Tibial artery (tissue), 4 donors: ENCODE measurements around the gene DLK2.
"Not testable (repeated sequence)": the region's sequence is repeated elsewhere in the genome, so short reads cannot be mapped to it uniquely, and the experiment has no call there.

Experiments
- DNase-seq, 2 donors: peaks; one replicate each; pipeline ENCODE4 v3.0.0-alpha.2; 2019
- H3K27ac ChIP-seq, 2 donors: fragments of 200-600 bp; sonication (generic) in 1 of 2; 1 replicate in 1 of 2; 2 replicates in 1 of 2; pipeline ENCODE4 v1.5.1; 2018 to 2019; ENCODE audit warnings: mild to moderate bottlenecking in 1 of 2
- H3K27me3 ChIP-seq, 2 donors: fragments of 200-600 bp; sonication (generic) in 1 of 2; one replicate each; pipeline versions ENCODE4 v1.5.1 to v1.6.0; 2016 to 2019
- H3K36me3 ChIP-seq, 3 donors: fragments of 200-600 bp; sonication (generic) in 2 of 3; one replicate each; pipeline ENCODE4 v1.5.1; 2016 to 2019; ENCODE audit warnings: mild to moderate bottlenecking in 2 of 3
- H3K4me1 ChIP-seq, 4 donors: fragments of 200-600 bp; sonication (generic) in 2 of 4; 1 replicate in 3 of 4; 2 replicates in 1 of 4; pipeline ENCODE4 v1.5.1; 2016 to 2019
- H3K4me3 ChIP-seq, 2 donors: fragments of 200-600 bp; sonication (generic) in 1 of 2; 1 replicate in 1 of 2; 2 replicates in 1 of 2; pipeline ENCODE4 v1.5.1; 2018 to 2019; ENCODE audit warnings: mild to moderate bottlenecking in 2 of 2
- H3K9me3 ChIP-seq, 3 donors: fragments of 200-600 bp; sonication (generic) in 1 of 3; one replicate each; pipeline ENCODE4 v1.5.1; 2016 to 2019
- intact Hi-C: fragments of 100-400 bp; cut with DNase I; formaldehyde crosslinking; loops from one replicate; pipeline ENCODE4 v1.15.0; 2023; ENCODE audit warnings: low total_unique reads
- TF ChIP-seq, protein P1 (sequence below), 2 experiments: fragments of 200-600 bp in 1 of 2; fragments of 450-650 bp in 1 of 2; IDR thresholded peaks; one replicate each; pipeline ENCODE4 v1.5.1; 2017 to 2019; ENCODE audit warnings: antibody characterized with exemption in 2 of 2, mild to moderate bottlenecking in 1 of 2, moderate library complexity in 1 of 2

DLK2 gene

GRCh38 chr6:43467752-43468151 lies 12.4 kb upstream of the DLK2 start:
- Histone ChIP-seq H3K9me3 (no peaks in the 10 kb centered on the region), H3K27ac (no peak overlapping the region), H3K27me3 (peaks cover 0 to 38% of the 10 kb centered on the region in 2 donors), H3K4me1 (no peaks in the 10 kb centered on the region), H3K4me3 (no peak overlapping the region), H3K36me3 (no peaks in the 10 kb centered on the region)
- TF ChIP-seq, protein P1, sequence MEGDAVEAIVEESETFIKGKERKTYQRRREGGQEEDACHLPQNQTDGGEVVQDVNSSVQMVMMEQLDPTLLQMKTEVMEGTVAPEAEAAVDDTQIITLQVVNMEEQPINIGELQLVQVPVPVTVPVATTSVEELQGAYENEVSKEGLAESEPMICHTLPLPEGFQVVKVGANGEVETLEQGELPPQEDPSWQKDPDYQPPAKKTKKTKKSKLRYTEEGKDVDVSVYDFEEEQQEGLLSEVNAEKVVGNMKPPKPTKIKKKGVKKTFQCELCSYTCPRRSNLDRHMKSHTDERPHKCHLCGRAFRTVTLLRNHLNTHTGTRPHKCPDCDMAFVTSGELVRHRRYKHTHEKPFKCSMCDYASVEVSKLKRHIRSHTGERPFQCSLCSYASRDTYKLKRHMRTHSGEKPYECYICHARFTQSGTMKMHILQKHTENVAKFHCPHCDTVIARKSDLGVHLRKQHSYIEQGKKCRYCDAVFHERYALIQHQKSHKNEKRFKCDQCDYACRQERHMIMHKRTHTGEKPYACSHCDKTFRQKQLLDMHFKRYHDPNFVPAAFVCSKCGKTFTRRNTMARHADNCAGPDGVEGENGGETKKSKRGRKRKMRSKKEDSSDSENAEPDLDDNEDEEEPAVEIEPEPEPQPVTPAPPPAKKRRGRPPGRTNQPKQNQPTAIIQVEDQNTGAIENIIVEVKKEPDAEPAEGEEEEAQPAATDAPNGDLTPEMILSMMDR (IDR thresholded peaks at IDR 0.05) = no peak
- DNase-seq = no peak
- intact Hi-C loops = no loop called here

- H3K27me3 ChIP-seq = peaks cover 0 to 38% of the 10 kb centered on the region in 2 donors
- DNase-seq, H3K9me3 ChIP-seq, H3K4me1 ChIP-seq, intact Hi-C loops, H3K27ac ChIP-seq, H3K36me3 ChIP-seq, H3K4me3 ChIP-seq: not testable (repeated sequence)
Observed at GRCh38 chr6:43467265-43467664, 11.9 kb upstream of the DLK2 start.

DNA sequence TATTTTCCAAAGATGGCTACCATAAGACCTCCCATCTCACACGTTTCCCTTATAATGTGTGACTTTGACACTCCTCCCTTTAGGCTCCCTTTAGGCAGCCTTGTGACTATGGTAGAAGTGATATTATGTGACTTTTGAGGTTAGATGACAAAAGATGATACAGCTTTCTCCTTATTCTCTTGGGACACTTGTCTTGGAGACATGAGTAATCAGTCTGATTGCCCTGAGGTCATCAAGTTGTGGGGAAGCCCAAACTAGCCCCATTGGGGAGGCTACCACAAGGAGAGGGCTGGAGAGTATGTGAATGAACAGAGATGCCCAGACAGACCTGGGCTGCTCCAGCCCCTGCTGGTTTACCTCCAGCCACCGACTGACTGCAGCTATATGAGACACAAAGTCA lies 10.6 kb upstream of the DLK2 start:
- intact Hi-C loops = no loop called here
- TF ChIP-seq, protein P1 (IDR thresholded peaks at IDR 0.05) = no peak
- H3K4me3 ChIP-seq = no peak overlapping the region
- DNase-seq = no peak
- peaks cover 0 to 42% of the 10 kb centered on the region in 2 donors for H3K27me3 ChIP-seq
- H3K27ac ChIP-seq = no peak overlapping the region
- H3K4me1 ChIP-seq = no peaks in the 10 kb centered on the region
- H3K36me3 ChIP-seq = no peaks in the 10 kb centered on the region
- H3K9me3 ChIP-seq = no peaks in the 10 kb centered on the region

DNA sequence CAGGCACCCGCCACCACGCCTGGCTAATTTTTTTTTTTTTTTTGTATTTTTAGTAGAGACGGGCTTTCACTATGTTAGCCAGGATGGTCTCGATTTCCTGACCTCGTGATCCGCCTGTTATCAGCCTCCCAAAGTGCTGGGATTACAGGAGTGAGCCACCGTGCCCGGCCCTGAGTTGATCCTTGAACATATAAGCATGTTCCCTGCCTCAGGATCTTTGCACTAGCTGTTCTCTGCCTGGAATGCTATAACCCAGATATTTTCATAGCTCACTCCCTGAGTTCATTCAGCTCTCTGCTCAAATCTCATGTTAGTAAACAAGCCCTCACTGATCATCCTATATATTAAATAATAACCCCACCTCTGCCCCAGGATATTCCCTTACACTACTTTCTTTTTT lies 9.0 kb upstream of the DLK2 start:
- no peak for DNase-seq
- TF ChIP-seq, protein P1 (IDR thresholded peaks at IDR 0.05) = no peak
- H3K27me3 ChIP-seq = peaks cover 0 to 38% of the 10 kb centered on the region in 2 donors
- no peak overlapping the region for H3K4me3 ChIP-seq
- no peaks in the 10 kb centered on the region for H3K36me3 ChIP-seq
- H3K4me1 ChIP-seq = no peaks in the 10 kb centered on the region
- intact Hi-C loops = no loop called here
- no peak overlapping the region for H3K27ac ChIP-seq
- H3K9me3 ChIP-seq = no peaks in the 10 kb centered on the region

- no peaks in the 10 kb centered on the region for H3K36me3 ChIP-seq
- H3K9me3 ChIP-seq = no peaks in the 10 kb centered on the region
- TF ChIP-seq, protein P1 (IDR thresholded peaks at IDR 0.05) = no peak
- intact Hi-C loops = no loop called here
- H3K27me3 ChIP-seq = peaks cover 0 to 42% of the 10 kb centered on the region in 2 donors
- H3K4me1 ChIP-seq = no peaks in the 10 kb centered on the region
- no peak overlapping the region for H3K4me3 ChIP-seq
- no peak overlapping the region for H3K27ac ChIP-seq
- DNase-seq = no peak
Observed at GRCh38 chr6:43461936-43462335, 6.6 kb upstream of the DLK2 start.

GRCh38 chr6:43460032-43460431 lies 4.7 kb upstream of the DLK2 start:
- TF ChIP-seq, protein P1 (IDR thresholded peaks at IDR 0.05) = no peak
- Histone ChIP-seq H3K4me1 (peaks cover 0 to 12% (median 9%) of the 10 kb centered on the region in 4 donors), H3K27me3 (peaks cover 0 to 48% of the 10 kb centered on the region in 2 donors), H3K27ac (no peak overlapping the region), H3K4me3 (no peak overlapping the region), H3K9me3 (no peaks in the 10 kb centered on the region), H3K36me3 (no peaks in the 10 kb centered on the region)
- intact Hi-C loops = no loop called here
- no peak for DNase-seq
